HG03045 (cell line): ENCODE results near the gene ZNF337.
A peak's percentile ranks its signal among the peaks of the same experiment; 100 is the strongest.
"Not testable (repeated sequence)": the region's sequence is repeated elsewhere in the genome, so short reads cannot be mapped to it uniquely, and the experiment has no call there.

ENCODE experiments used
- ATAC-seq: cut with Tn5 transposase; IDR thresholded peaks from one replicate; pipeline ENCODE4 v1.9.1; 2021; ENCODE audit warnings: mild to moderate bottlenecking, moderate library complexity; ENCODE audit not compliant: unreplicated experiment

The ZNF337 gene

GRCh38 chr20:25696371-25697131 is at the start of gene ZNF337:
ZNF337 (minus strand) TSS chr20:25696853; CDS start chr20:25686417, 10,436 bp downstream.
- peak; percentile 98 for ATAC-seq

GRCh38 chr20:25745738-25746137 is 49.1 kb upstream of the ZNF337 start:
- ATAC-seq: no peak

- ATAC-seq: no peak
Observed at GRCh38 chr20:25745100-25745499, 48.4 kb upstream of the ZNF337 start.

GRCh38 chr20:25744261-25744660 is 47.6 kb upstream of the ZNF337 start:
- no peak for ATAC-seq

GRCh38 chr20:25741088-25741487 is 44.4 kb upstream of the ZNF337 start:
- ATAC-seq: no peak

- ATAC-seq: no peak
Observed at GRCh38 chr20:25739615-25740320, 43.1 kb upstream of the ZNF337 start.

- no peak for ATAC-seq
Observed at GRCh38 chr20:25738198-25738597, 41.5 kb upstream of the ZNF337 start.

GRCh38 chr20:25733903-25734302 is 37.2 kb upstream of the ZNF337 start:
- ATAC-seq: no peak

GRCh38 chr20:25730862-25731261 is 34.2 kb upstream of the ZNF337 start:
- no peak for ATAC-seq

GRCh38 chr20:25726357-25726756 is 29.7 kb upstream of the ZNF337 start:
- ATAC-seq: no peak

GRCh38 chr20:25725639-25726038 is 29.0 kb upstream of the ZNF337 start:
- no peak for ATAC-seq

GRCh38 chr20:25723975-25724374 is 27.3 kb upstream of the ZNF337 start:
- no peak for ATAC-seq

- ATAC-seq: no peak
Observed at GRCh38 chr20:25720285-25720684, 23.6 kb upstream of the ZNF337 start.

- not testable (repeated sequence) for ATAC-seq
Observed at GRCh38 chr20:25718896-25719809, 22.5 kb upstream of the ZNF337 start.

- no peak for ATAC-seq
Observed at GRCh38 chr20:25707695-25708094, 11.0 kb upstream of the ZNF337 start.

GRCh38 chr20:25706793-25707192 is 10.1 kb upstream of the ZNF337 start:
- no peak for ATAC-seq

- no peak for ATAC-seq
Observed at GRCh38 chr20:25705830-25706351, 9.2 kb upstream of the ZNF337 start.

GRCh38 chr20:25704303-25704702 is 7.7 kb upstream of the ZNF337 start:
- not testable (repeated sequence) for ATAC-seq

GRCh38 chr20:25700835-25701234 is 4.2 kb upstream of the ZNF337 start:
- ATAC-seq: not testable (repeated sequence)

- no peak for ATAC-seq
Observed at GRCh38 chr20:25699914-25700313, 3.3 kb upstream of the ZNF337 start.

- ATAC-seq: no peak
Observed at GRCh38 chr20:25697132-25697446, 436 bp upstream of the ZNF337 start.
